H7 (cell line): Measurements from ENCODE around the gene WNK1. TPM values are rescaled to one million over a fixed set of nuclear protein-coding genes. Genes with fewer than 3 reads are reported as not detected.
"Not testable (repeated sequence)": the region's sequence is repeated elsewhere in the genome, so short reads cannot be mapped to it uniquely, and the experiment has no call there.

ENCODE experiments used
- DNase-seq: peaks from one replicate; pipeline ENCODE4 v3.0.0; 2012
- H3K27me3 ChIP-seq: 2 replicates; pipeline ENCODE4 v1.6.0; 2011; ENCODE audit warnings: mild to moderate bottlenecking, low read length; ENCODE audit not compliant: control insufficient read depth, insufficient read depth
- H3K36me3 ChIP-seq: replicated peaks from 2 replicates; pipeline ENCODE4 v1.5.1; 2011; ENCODE audit warnings: low read length; ENCODE audit not compliant: control insufficient read depth, insufficient read depth
- H3K4me3 ChIP-seq: 2 replicates; pipeline ENCODE4 v1.5.1; 2011; ENCODE audit warnings: low read depth, mild to moderate bottlenecking, control low read depth, low read length, moderate library complexity; ENCODE audit not compliant: insufficient read depth
- total RNA-seq: library from RNA; depleted of rRNA; stranded (reverse); fragments of >200 nt; shearing (Covaris generic); gene quantifications from 2 replicates; pipeline ENCODE4 v1.2.3, GENCODE V29; 2014

The WNK1 gene
- total RNA-seq, 1 experiment from 2014 or later = 72.7 TPM

DNA sequence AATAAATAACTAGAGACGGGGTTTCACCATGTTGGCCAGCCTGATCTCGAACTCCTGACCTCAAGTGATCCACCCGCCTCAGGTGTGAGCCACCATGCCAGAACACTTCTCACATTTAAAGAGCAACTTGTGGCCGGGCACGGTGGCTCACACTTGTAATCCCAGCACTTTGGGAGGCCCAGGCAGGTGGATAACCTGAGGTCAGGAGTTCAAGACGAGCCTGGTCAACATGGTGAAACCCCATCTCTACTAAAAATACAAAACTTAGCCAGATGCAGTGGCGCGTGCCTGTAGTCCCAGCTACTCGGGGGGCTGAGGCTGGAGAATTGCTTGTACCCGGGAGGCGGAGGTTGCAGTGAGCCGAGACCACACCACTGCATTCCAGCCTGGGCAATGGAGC lies 183.5 kb downstream of the WNK1 start:
- DNase-seq, H3K4me3 ChIP-seq, H3K36me3 ChIP-seq, H3K27me3 ChIP-seq: not testable (repeated sequence)

DNA sequence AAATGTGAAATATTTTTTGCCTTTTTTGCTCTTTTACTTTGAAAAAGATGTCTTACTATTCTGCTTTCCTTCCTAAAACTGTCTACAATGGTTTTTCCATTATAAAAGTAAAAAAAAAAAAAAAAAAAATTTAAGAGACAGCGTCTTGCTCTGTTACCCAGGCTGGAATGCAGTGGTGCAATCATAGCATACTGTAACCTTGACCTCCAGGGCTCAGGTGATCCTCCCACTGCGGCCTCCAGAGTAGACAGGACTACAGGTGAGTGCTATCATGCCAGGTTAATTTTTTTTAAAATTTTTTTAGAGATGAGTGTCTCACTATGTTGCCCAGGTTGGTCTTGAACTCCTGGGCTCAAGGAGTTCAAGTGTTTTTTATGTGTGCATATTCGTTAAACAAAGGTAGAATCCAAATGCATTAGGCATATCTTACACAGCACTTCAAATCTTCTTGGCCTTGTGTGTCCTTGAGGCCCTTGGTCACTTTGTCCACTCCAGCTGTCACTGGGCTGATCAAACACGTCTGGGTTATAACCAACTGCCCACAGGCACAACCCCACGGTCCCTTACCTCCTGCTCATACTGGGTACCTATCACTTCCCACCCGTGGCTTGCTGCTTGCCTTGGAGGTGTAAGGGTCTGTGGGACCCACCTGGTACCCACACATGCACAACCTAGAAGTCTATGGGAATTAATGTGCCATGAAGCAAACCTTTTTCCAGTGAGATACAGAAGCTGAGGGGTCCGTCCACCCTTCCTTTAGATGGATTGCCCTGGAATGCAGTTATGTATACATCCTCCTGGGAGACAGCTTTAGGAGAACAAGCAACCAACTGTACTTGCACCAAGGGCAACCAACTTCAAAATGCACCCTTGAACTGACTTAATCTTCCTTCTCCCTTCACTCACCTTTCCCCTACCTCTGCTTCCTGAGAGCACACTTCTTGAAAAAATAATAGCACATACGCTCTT lies 184.3 kb downstream of the WNK1 start:
- DNase-seq = no peak
- H3K27me3 ChIP-seq = no peaks in the 10 kb centered on the region
- H3K36me3 ChIP-seq = peaks cover 1% of the 10 kb centered on the region
- H3K4me3 ChIP-seq = no peak overlapping the region

DNA sequence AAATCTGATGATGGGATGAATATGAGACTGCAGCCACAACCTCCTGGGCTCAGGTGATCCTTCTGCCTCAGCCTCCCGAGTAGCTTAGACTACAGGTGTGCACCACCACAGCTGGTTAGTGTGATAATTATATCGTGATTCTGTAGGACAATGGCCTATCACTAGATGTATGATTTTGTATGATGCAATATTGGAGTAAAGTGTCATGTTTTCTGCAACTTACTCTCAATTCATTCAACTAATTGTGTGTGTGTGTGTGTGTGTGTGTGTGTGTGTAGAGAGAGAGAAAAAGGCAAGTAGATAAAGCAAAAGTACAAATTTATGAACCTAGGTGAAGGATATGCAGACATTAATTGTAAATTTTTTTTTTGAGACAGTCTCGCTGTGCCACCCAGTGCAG lies 186.4 kb downstream of the WNK1 start:
- Histone ChIP-seq H3K27me3 (no peaks in the 10 kb centered on the region), H3K36me3 (no peaks in the 10 kb centered on the region; the same call in 1 of the 2 replicates), H3K4me3 (no peak overlapping the region)
- DNase-seq = no peak

DNA sequence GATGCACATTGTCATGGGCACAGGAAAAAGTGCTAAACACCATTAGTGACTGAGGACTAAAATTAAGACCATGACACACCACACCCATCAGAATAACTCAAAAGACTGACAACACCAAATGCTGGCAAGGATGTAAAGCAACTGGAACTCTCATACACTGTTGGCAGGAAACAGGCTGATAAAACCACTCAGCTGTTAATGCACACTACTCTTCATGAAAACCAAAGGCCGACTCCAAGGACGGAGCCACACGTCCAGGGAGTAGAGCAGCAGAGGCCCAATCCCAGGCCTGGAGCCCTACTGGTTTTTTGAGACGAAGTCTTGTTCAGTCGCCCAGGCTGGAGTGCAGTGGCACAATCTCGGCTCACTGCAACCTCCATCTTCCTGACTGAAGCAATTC lies 190.7 kb downstream of the WNK1 start:
- Histone ChIP-seq H3K36me3 (peaks cover 1% of the 10 kb centered on the region; the same call in 1 of the 2 replicates), H3K4me3 (no peak overlapping the region), H3K27me3 (no peaks in the 10 kb centered on the region)
- no peak for DNase-seq

DNA sequence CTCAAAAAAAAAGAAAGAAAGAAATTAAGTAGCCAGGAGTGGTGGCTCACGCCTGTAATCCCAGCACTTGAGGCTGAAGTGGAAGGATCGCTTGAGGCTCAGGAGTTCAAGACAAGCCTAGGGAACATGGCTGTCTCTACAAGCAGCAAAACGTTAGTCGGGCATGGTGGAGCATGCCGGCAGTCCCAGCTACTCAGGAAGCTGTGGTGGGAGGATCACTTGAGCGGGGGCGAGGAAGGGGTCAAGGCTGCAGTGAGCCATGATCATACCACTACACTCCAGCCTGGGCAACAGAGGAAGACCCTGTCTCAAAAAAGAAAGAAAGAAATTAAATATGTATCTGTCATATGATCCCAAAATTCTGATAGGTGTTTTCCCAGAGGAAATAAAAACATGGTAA lies 191.8 kb downstream of the WNK1 start:
- Histone ChIP-seq H3K4me3 (no peak overlapping the region), H3K36me3 (peaks cover 1% of the 10 kb centered on the region; the same call in 1 of the 2 replicates), H3K27me3 (no peaks in the 10 kb centered on the region)
- no peak for DNase-seq

DNA sequence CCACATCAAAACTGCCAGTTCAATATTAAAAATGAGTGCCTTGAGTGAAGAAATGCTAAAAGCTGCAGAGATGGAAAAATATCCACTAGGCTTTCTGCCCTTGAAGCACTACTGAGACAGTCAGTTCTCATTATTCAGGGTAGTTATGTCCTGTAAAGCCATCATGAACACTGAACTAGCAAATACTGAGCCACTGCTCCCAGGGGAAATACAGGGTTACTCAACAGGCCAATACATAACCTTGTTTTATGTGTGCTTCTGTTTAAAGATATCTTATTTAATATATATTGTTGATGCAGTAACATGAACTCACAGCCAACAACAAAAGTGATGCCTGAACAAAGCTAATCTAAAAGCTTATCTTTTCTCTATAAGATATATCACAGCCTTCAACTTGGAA lies 193.8 kb downstream of the WNK1 start:
- H3K27me3 ChIP-seq = no peaks in the 10 kb centered on the region
- no peak overlapping the region for H3K4me3 ChIP-seq
- peaks cover 1% of the 10 kb centered on the region; the same call in 1 of the 2 replicates for H3K36me3 ChIP-seq
- no peak for DNase-seq

DNA sequence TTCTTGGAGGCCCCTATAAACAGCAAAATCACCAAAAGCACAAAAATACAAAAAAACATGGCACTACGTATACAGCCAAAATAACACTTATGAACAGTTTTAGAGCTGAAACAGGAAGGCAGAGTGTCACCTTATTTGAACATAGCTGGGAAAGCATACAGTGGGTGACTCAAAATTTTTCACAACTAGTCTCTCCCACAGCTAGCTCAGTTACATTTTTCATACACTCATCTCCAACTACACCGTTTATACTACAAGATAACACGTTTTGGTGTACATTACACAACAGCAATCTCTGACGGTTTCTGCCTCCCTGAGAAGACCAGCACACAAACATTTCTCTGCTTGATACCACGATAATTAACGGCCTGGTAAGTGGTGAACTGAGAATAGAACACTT lies 194.3 kb downstream of the WNK1 start:
- Histone ChIP-seq H3K36me3 (peaks cover 1% of the 10 kb centered on the region; the same call in 1 of the 2 replicates), H3K4me3 (no peak overlapping the region), H3K27me3 (no peaks in the 10 kb centered on the region)
- DNase-seq = no peak

DNA sequence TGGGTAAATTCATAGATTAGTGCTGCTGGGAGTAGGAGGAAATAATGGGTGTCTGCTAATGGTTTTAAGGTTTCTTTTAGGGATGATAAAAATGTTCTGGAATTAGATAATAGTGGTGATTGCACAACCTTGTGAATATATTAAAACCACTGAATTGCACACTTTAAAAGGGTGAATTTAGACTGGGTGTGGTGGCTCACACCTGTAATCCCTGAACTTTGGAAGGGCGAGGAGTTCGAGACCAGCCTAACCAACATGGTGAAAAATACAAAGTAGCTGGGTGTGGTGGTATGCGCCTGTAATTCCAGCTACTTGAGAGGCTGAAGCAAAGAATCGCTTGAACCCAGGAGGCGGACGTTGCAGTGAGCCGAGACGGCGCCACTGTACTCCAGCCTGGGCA lies 195.9 kb downstream of the WNK1 start:
- Histone ChIP-seq H3K27me3 (no peaks in the 10 kb centered on the region), H3K4me3 (no peak overlapping the region; the same call in none of the 2 replicates), H3K36me3 (peaks cover 1% of the 10 kb centered on the region; the same call in 1 of the 2 replicates)
- DNase-seq = no peak

DNA sequence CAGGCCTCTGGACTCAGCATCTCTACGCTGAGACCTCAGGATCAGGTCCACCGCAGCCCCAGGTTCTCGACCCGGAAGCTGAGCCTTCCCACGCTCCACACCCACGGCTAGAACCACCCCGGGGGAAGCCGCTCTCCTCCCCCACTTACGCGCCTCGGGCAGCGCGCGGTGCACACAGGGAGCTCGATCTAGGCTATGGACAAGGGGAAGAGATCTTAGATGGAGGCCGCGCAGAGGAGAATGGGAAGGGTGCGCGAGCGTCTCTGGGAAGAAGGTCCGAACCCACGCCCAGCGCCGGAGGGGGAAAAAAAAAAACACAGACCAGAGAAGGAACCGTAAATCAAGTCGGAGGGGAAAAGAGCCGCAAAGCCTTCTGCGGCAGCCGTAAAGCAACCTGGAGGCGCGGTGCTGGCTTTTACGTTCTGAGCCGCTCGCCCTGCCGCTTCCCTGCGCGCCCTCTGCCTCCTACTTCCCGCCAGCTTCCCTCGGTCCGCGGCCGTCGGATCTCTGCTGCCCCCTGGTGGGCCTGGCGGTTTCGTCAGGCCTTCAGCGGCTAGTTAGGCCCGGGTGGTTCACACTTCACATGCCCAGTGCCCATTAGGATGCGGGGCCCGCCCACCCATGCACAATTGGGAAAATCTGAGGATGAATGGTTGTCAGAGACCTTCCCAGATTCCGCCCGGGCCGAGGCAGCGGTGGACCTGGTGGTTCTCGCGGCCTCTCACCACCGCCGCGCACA lies 197.2 kb downstream of the WNK1 start, which contains the start of gene RAD52:
Gene RAD52 (minus strand): TSS at position 242 of the 739 bp plus-strand sequence. CDS start 16,636 bp downstream, outside the sequence.
- DNase-seq = peak; percentile 95
- Histone ChIP-seq H3K4me3 (peak within 1 kb of the TSS; percentile 90), H3K27me3 (no peaks in the 10 kb centered on the region), H3K36me3 (no peaks in the 10 kb centered on the region)

DNA sequence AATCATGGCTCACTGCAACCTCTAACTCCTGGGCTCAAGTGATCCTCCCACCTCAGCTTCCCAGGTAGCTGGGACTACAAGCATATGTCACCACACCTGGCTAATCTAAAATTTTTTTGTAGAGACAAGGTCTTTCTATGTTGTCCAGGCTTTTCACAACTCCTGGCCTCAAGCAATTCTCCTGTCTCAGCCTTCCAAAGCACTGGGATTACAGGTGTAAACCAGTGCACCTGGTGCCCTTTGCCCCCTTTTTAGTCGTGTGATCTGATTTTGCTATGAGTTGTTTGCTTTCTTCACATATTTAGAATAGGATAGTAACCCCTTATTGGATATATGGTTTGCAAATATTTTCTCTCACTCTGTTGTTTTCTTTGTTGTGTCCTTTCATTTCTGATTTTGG lies 198.8 kb downstream of the WNK1 start:
- DNase-seq = no peak
- H3K36me3 ChIP-seq = no peaks in the 10 kb centered on the region
- no peak overlapping the region for H3K4me3 ChIP-seq
- H3K27me3 ChIP-seq = no peaks in the 10 kb centered on the region

DNA sequence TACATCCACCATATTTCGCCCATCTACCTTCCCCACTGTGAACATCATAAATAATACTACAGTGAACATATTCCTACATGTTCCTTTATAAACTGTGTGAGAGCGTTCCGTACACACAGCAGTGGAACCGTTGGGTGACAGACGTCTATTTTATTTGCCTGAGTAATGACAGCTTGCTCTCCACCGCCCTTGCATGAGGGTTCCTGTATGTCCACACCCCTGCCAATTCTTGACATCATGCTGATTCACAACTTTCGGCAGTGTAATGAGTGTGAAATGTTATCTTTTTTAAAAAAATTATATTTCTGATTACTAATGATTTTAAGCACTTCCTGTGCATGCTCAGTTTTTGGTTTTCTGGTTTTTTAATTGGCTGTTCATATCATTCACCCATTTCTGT lies 201.4 kb downstream of the WNK1 start:
- Histone ChIP-seq H3K27me3 (no peaks in the 10 kb centered on the region), H3K4me3 (no peak overlapping the region), H3K36me3 (no peaks in the 10 kb centered on the region)
- DNase-seq = no peak

DNA sequence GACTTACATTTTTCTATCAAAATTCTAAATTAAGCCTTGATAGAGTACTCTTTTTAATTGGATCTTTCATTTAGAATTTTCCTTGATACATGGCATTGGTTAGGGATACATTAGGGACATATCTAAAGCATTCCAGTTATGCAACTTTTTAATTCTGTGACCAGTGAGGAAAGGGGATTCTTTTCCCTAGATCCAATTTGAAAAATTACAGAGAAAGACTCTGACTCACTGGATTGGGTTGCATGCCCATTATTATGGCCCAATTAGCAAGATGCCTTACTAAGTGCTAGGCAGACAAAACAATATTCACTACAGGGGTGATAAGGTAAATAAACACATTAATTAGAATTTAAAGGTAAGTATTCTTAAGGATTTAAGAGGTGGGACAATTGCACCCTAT lies 202.4 kb downstream of the WNK1 start:
- H3K27me3 ChIP-seq = no peaks in the 10 kb centered on the region
- no peak overlapping the region for H3K4me3 ChIP-seq
- no peak for DNase-seq
- H3K36me3 ChIP-seq = no peaks in the 10 kb centered on the region

DNA sequence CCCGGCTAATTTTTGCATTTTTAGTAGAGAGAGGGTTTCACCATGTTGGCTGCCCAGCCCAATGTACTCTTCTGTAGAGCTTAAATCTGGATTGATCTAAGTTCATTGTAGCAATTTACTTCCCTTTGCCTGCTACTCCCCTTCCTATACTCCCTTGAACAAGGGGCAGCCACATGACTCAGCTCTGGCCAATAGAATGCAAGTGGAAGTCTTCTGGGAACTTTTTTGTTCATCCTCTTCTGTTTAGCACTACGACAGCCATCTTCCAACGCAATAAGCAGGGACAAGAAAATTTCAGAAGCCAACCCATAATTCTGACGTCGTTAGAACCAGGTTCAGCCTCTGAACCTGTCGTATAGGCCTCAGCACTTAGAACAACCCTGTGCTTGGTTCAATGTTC lies 203.6 kb downstream of the WNK1 start:
- H3K36me3 ChIP-seq = no peaks in the 10 kb centered on the region
- no peak overlapping the region for H3K4me3 ChIP-seq
- no peak for DNase-seq
- no peaks in the 10 kb centered on the region for H3K27me3 ChIP-seq

DNA sequence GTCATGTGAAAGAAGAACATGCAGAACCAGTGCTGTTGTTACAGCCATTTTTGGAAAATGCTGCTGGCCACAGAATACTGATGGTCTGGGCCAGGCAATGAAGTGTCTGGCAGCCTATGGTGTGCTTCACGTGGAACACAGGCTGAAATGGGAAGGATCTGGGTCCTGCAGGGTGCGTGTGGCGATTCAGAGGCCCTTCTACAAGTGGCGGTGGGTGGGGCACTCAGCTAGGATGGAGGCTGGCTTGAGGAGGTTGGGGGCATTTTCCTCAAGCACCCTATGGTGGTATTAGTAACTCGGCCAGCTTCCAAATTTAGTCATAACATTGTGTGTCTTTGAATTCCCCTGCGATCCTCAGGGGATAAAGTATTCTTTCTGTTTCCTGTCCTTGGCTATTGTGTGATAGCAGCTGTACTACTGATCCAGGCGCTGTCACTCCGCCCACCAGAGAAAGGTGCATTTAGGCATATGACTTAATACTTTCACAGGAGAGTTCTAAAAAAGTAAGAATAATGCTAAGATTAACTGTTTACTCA lies 206.3 kb downstream of the WNK1 start:
- no peak overlapping the region for H3K4me3 ChIP-seq
- no peaks in the 10 kb centered on the region for H3K36me3 ChIP-seq
- H3K27me3 ChIP-seq = no peaks in the 10 kb centered on the region
- DNase-seq = no peak
